DND-41 (cell line): ENCODE measurements around the gene UBALD1.
A peak's percentile ranks its signal among the peaks of the same experiment; 100 is the strongest.

ENCODE experiments used
- ATAC-seq: fragments of 200-7000 bp; cut with Tn5 transposase; 3 replicates; pipeline ENCODE4 v1.9.1; 2021; ENCODE audit warnings: low read depth; ENCODE audit not compliant: insufficient read depth
- DNase-seq: peaks from one replicate; pipeline ENCODE4 v3.0.0-alpha.2; 2020
- H2AFZ ChIP-seq: 2 replicates; pipeline ENCODE4 v1.6.0; 2012; ENCODE audit warnings: low read depth, low read length
- H3K27ac ChIP-seq: 2 replicates; pipeline ENCODE4 v1.5.1; 2012; ENCODE audit warnings: low read length, inconsistent platforms
- H3K27me3 ChIP-seq: fragments of 200-600 bp; sonication (generic); 2 replicates; pipeline ENCODE4 v1.6.0; 2012; ENCODE audit warnings: low read length, mild to moderate bottlenecking, inconsistent platforms; ENCODE audit not compliant: insufficient read depth, poor library complexity
- H3K36me3 ChIP-seq: 2 replicates; pipeline ENCODE4 v1.5.1; 2012; ENCODE audit warnings: low read length, inconsistent platforms; ENCODE audit not compliant: insufficient read depth
- H3K4me1 ChIP-seq: 2 replicates; pipeline ENCODE4 v1.5.1; 2012; ENCODE audit warnings: mild to moderate bottlenecking, low read length; ENCODE audit not compliant: insufficient read depth
- H3K4me2 ChIP-seq: 2 replicates; pipeline ENCODE4 v1.6.0; 2012; ENCODE audit warnings: mild to moderate bottlenecking, moderate library complexity, low read length, inconsistent platforms; ENCODE audit not compliant: insufficient read depth
- H3K4me3 ChIP-seq, 2 experiments: fragments of 200-600 bp in 1 of 2; shearing (Covaris generic) in 1 of 2; 2 replicates each; pipeline ENCODE4 v1.5.1; 2012 to 2016; ENCODE audit warnings: inconsistent platforms in 2 of 2, low read length in 2 of 2, mild to moderate bottlenecking in 2 of 2, low read depth in 1 of 2, moderate library complexity in 1 of 2
- H3K79me2 ChIP-seq: 2 replicates; pipeline ENCODE4 v1.6.0; 2012; ENCODE audit warnings: low read length, inconsistent platforms; ENCODE audit not compliant: insufficient read depth
- H3K9ac ChIP-seq: 2 replicates; pipeline ENCODE4 v1.6.0; 2012; ENCODE audit warnings: low read depth, mild to moderate bottlenecking, inconsistent platforms, low read length, moderate library complexity
- H3K9me3 ChIP-seq: 2 replicates; pipeline ENCODE4 v1.5.1; 2012; ENCODE audit warnings: low read length, moderate library complexity, mild to moderate bottlenecking, inconsistent platforms; ENCODE audit not compliant: insufficient read depth, severe bottlenecking
- H4K20me1 ChIP-seq: 2 replicates; pipeline ENCODE4 v1.6.0; 2012; ENCODE audit warnings: low read length; ENCODE audit not compliant: insufficient read depth
- EZH2 ChIP-seq: IDR thresholded peaks from 3 replicates; pipeline ENCODE4 v1.6.1; 2012; ENCODE audit warnings: borderline replicate concordance, low read depth, mild to moderate bottlenecking, moderate library complexity, low read length, inconsistent platforms; ENCODE audit not compliant: severe bottlenecking
- TF ChIP-seq, protein P1 (sequence below): IDR thresholded peaks from 2 replicates; pipeline ENCODE4 v1.5.1; 2012; ENCODE audit warnings: borderline replicate concordance, low read length, moderate library complexity, mild to moderate bottlenecking; ENCODE audit not compliant: poor library complexity, severe bottlenecking; ENCODE audit errors: extremely low read depth

UBALD1 gene

DNA sequence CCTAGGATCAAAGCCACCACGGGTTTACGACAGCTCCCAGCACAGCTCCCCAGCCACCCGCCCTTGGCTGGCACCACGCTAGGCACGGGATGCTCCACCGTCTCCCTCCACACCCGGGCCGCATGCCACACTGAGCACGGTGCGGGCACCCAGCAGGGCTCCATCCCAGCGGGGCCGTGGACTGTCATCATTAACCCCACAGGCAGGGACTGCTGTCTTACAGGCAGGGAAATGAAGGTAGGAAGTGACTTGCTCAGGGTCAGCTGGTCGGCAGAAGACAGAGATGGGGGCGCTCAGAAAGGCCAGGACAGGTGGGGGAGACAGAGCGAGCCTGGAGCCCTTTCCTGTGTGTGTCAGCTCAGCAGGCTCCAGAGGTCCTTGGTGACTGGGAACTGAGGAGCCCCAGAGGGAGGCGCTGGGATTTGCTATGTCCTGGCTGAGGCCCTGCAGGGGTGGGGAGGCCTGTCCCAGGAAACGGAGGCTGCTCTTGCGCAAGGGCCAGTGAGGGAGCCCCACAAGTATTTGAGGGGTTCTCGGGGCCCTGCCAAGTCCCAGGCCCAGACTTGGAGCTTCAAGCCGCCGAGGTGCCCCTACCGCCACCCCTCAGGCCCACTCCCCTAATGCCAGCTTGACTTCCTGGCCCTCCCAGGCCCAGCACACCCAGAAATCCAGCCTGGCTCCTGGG, 3.2 kb downstream of the UBALD1 start:
- Histone ChIP-seq H2AFZ (no peak overlapping the region), H3K27me3 (no peaks in the 10 kb centered on the region), H3K79me2 (peaks cover 53% of the 10 kb centered on the region), H3K27ac (no peak overlapping the region), H3K9ac (no peak overlapping the region), H3K9me3 (no peaks in the 10 kb centered on the region), H3K36me3 (peaks cover 33% of the 10 kb centered on the region), H3K4me2 (0 out of 2 replicates have a peak overlapping the region, but pooled peaks have one; percentile 5), H3K4me3 (no peak overlapping the region), H4K20me1 (peaks cover 65% of the 10 kb centered on the region), H3K4me1 (peaks cover 31% of the 10 kb centered on the region)
- no peak for ATAC-seq
- TF ChIP-seq, protein P1, sequence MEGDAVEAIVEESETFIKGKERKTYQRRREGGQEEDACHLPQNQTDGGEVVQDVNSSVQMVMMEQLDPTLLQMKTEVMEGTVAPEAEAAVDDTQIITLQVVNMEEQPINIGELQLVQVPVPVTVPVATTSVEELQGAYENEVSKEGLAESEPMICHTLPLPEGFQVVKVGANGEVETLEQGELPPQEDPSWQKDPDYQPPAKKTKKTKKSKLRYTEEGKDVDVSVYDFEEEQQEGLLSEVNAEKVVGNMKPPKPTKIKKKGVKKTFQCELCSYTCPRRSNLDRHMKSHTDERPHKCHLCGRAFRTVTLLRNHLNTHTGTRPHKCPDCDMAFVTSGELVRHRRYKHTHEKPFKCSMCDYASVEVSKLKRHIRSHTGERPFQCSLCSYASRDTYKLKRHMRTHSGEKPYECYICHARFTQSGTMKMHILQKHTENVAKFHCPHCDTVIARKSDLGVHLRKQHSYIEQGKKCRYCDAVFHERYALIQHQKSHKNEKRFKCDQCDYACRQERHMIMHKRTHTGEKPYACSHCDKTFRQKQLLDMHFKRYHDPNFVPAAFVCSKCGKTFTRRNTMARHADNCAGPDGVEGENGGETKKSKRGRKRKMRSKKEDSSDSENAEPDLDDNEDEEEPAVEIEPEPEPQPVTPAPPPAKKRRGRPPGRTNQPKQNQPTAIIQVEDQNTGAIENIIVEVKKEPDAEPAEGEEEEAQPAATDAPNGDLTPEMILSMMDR = no peak
- no peak for TF ChIP-seq EZH2
- no peak for DNase-seq

DNA sequence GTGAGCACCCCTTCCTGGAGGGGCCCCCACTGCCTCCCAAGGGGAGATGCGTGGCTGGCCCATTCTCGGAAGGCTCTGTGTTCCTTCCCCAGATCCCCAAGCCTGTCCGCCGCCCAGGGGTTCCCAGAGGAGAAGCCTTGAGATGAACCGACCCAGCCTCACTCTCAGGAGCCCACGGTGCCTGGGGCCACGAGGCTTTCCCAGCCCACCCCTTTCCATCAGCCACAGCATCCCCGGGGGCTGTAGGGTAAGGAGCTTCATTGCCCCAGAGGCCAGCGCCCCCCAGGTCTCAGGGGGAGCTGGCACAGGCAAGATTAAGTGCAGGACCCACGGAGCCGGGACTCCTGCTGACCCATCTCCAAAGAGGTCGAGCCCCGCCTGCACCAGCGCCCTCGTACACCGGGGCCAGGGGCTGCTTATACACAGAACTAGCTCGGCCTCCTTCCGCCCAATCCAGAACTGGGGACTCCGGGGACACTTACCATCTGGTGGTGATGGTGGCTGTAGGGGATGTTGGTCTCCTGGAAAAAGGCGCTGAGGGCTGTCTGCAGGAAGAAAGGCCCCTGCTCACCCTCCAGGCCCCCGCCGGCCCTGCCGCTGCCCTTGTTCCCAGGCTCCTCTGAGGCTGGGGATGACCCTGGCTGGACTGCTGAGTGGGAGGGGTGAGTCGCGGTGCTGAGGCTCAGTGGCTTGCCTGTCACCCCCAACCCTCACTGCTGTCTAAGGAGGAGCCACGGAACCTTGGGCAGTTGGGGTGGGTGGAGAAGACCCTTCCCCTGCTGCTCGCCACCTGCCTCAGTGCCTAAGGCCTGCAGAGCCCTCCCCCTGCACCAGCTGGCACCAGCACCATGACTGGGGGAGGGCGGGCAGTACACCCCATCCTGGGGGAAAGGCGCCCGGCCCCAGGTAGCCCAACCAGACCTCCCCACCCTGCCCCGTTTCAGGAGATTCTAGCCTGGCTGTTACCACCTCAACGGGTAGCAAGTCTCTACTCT, 4.4 kb downstream of the UBALD1 start:
- no peak overlapping the region for H3K27ac ChIP-seq
- no peak overlapping the region for H3K4me3 ChIP-seq
- H3K27me3 ChIP-seq = no peaks in the 10 kb centered on the region
- H2AFZ ChIP-seq = no peak overlapping the region
- ATAC-seq = no peak
- no peaks in the 10 kb centered on the region for H3K9me3 ChIP-seq
- peaks cover 47% of the 10 kb centered on the region for H3K79me2 ChIP-seq
- peaks cover 33% of the 10 kb centered on the region for H3K36me3 ChIP-seq
- H4K20me1 ChIP-seq = peaks cover 65% of the 10 kb centered on the region
- DNase-seq = no peak
- H3K4me1 ChIP-seq = peaks cover 23% of the 10 kb centered on the region
- H3K9ac ChIP-seq = no peak overlapping the region
- H3K4me2 ChIP-seq = no peak overlapping the region
- TF ChIP-seq, protein P1 = no peak
- no peak for TF ChIP-seq EZH2

DNA sequence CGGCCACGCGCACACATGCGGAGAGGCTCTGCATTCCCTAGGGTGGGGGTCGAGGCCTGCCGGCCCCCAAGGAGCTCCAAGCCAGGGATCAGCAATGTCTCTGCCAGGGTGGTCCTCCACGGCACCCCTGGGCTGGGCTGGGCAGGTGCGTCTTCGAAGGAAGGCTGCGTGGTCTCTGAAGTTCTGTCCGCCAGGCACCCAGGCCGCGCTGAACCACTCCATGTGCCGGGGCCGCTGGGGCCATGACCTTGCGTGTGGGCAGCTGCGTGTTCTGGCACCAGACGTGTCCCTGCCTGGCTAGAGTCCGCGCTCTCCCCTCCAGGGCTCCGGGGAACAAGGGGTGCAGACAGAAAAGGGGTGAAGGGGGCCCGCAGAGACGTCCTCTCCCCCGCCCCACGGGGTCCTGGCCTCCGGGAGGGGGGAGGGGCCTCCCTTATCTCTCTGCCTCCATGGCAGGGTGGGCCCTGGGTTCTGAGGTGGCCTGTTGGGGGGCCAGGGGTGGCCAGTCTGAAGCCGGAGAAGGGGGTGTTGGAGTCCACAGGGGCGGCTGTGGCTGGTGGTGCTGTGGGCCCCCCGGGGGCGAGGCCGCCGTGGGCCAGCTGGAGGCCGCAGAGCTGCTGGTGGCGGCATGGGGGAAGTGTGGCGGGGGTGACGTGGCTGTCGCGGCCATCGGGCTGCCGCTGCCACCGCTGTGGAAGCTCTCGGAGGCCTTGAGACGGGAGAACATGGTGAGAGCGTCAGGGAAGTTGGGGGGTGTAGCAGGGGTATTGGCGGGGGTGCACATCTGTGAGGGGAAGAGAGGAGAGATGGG, 5.3 kb downstream of the UBALD1 start:
- Histone ChIP-seq H3K4me1 (peaks cover 18% of the 10 kb centered on the region), H3K27ac (no peak overlapping the region), H2AFZ (no peak overlapping the region), H3K36me3 (peaks cover 33% of the 10 kb centered on the region), H3K79me2 (peaks cover 40% of the 10 kb centered on the region), H3K9ac (no peak overlapping the region), H3K9me3 (no peaks in the 10 kb centered on the region), H3K4me2 (no peak overlapping the region), H3K27me3 (no peaks in the 10 kb centered on the region), H4K20me1 (peaks cover 65% of the 10 kb centered on the region), H3K4me3 (no peak overlapping the region)
- DNase-seq (no peak), ATAC-seq (no peak)
- TF ChIP-seq EZH2 = no peak
- TF ChIP-seq, protein P1 = no peak
